Ovary (tissue), 9 donors: Measurements from ENCODE around the gene SF3A1. TPM values are rescaled to one million over a fixed set of nuclear protein-coding genes. Genes with fewer than 3 reads are reported as not detected.
A peak's percentile ranks its signal among the peaks of the same experiment; 100 is the strongest.

Source experiments
- DNase-seq, 5 donors: peaks; one replicate each; pipeline ENCODE4 v3.0.0-alpha.2; 2019 to 2020
- H3K27ac ChIP-seq, 2 donors: fragments of 200-600 bp; one replicate each; pipeline versions ENCODE4 v1.5.1 to v1.8.0; 2019 to 2022
- H3K27me3 ChIP-seq: fragments of 200-600 bp; one replicate; pipeline ENCODE4 v1.8.0; 2022
- H3K36me3 ChIP-seq: fragments of 200-600 bp; sonication (generic); one replicate; pipeline ENCODE4 v1.5.1; 2019
- H3K4me1 ChIP-seq: one replicate; pipeline ENCODE4 v1.8.1; 2013; ENCODE audit warnings: mild to moderate bottlenecking, moderate library complexity; ENCODE audit not compliant: insufficient read depth
- H3K4me3 ChIP-seq: fragments of 200-600 bp; sonication (generic); one replicate; pipeline ENCODE4 v1.5.1; 2017
- H3K9me3 ChIP-seq, 2 donors: fragments of 200-600 bp in 1 of 2; sonication (generic) in 1 of 2; one replicate each; pipeline versions ENCODE4 v1.5.1 to v1.8.1; 2013 to 2019; ENCODE audit warnings: mild to moderate bottlenecking in 1 of 2, moderate library complexity in 1 of 2
- CTCF ChIP-seq, 3 donors: fragments of 450-650 bp in 2 of 3; fragments of 200-600 bp in 1 of 3; IDR thresholded peaks; one replicate each; pipeline versions ENCODE4 v1.5.1 to v1.8.0; 2016 to 2022; ENCODE audit warnings: antibody characterized with exemption in 3 of 3, mild to moderate bottlenecking in 1 of 3
- EP300 ChIP-seq: sonication (generic); formaldehyde crosslinking; IDR thresholded peaks from one replicate; pipeline ENCODE4 v1.6.1; 2017; ENCODE audit warnings: antibody characterized with exemption
- POLR2A ChIP-seq: fragments of 450-650 bp; IDR thresholded peaks from one replicate; pipeline ENCODE4 v1.6.1; 2017; ENCODE audit warnings: antibody characterized with exemption, mild to moderate bottlenecking, moderate library complexity
- WGBS, 3 donors: extraction: QIAGEN DNeasy Blood & Tissue Kit in 1 of 3; methylation state at CpG; one replicate each; pipeline versions ENCODE4 v1.1.5 to v1.1.7; 2013 to 2017; 5-methylcytosine and 5-hydroxymethylcytosine counted together
- intact Hi-C, 4 donors: fragments of 100-400 bp; cut with DNase I; formaldehyde crosslinking; loops; one replicate each; pipeline versions ENCODE4 v1.11.0 to v1.15.1; 2022 to 2023
- polyA plus RNA-seq, 2 donors: library from polyadenylated mRNA; stranded (reverse); fragments of 200-250 nt in 1 of 2; fragments of 350-450 nt in 1 of 2; fragmentation: Illumina TruSeq in 1 of 2; extraction: RNeasy Lipid Tissue Mini Kit (QIAGEN cat#74804) in 1 of 2; gene quantifications; one replicate each; pipeline ENCODE4 v1.2.3, GENCODE V29; 2013 to 2014
- total RNA-seq, 7 donors: library from RNA; depleted of rRNA in 2 of 7; stranded (reverse); fragments of >200 nt in 2 of 7; fragmentation: NEBNext Ultra II Directional in 3 of 7; extraction: Animal tissue kit (Norgen Biotek cat#: 25700) in 3 of 7; gene quantifications; one replicate each; pipeline versions ENCODE4 v1.1.0 to v1.2.4, GENCODE V29; 2016 to 2023
- donor health status: DM: no; HTN: no; CAD: no; lungs with moderate emphysema.
- donor health status: DM: no; HTN: no; CAD: no.
- donor health status: Bipolar disorder and iron deficiency.
- donor health status: DM: yes; HTN: yes; CAD: no.
- donor health status: DM: no; HTN: no; CAD: no.
- donor health status: DM: yes; HTN: yes; CAD: no.

SF3A1 gene
- total and polyA plus RNA-seq, 9 donors: 36.4 to 211 (median 152) TPM

GRCh38 chr22:30292069-30292970, 64.4 kb downstream of the SF3A1 start:
- 91 to 92% (median 91%) methylated on average over 18 of the region's 18 CpGs for WGBS, 3 donors
- H3K9me3 ChIP-seq: no peaks in the 10 kb centered on the region
- no peaks in the 10 kb centered on the region for H3K27me3 ChIP-seq
- H3K4me1 ChIP-seq: peaks cover 15% of the 10 kb centered on the region
- DNase-seq: peak in 1 of 5 donors; percentile 46
- no peaks in the 10 kb centered on the region for H3K36me3 ChIP-seq
- H3K4me3 ChIP-seq: no peak overlapping the region
- H3K27ac ChIP-seq: peak overlapping the region; percentile 83 to 87
- no peak for TF ChIP-seq CTCF (IDR thresholded peaks at IDR 0.05)
- intact Hi-C loops: no loop called here

GRCh38 chr22:30291058-30291892, 65.4 kb downstream of the SF3A1 start:
- Histone ChIP-seq H3K9me3 (no peaks in the 10 kb centered on the region), H3K27ac (peak overlapping the region; percentile 83 to 87), H3K4me1 (peaks cover 17% of the 10 kb centered on the region), H3K36me3 (no peaks in the 10 kb centered on the region), H3K27me3 (no peaks in the 10 kb centered on the region), H3K4me3 (no peak overlapping the region)
- WGBS, 3 donors: 50 to 60% (median 56%) methylated on average over 7 to 13 of the region's 13 CpGs
- intact Hi-C loops: no loop called here
- DNase-seq: peak; percentile 84 to 94 (median 90)
- TF ChIP-seq CTCF (IDR thresholded peaks at IDR 0.05): no peak
- peak; percentile 87 for TF ChIP-seq EP300

GRCh38 chr22:30290342-30291057, 66.2 kb downstream of the SF3A1 start:
- DNase-seq: peak in 4 of 5 donors; percentile 50 to 64 (median 54)
- H3K27ac ChIP-seq: peak overlapping the region; percentile 83 to 87
- intact Hi-C loops: no loop called here
- H3K4me3 ChIP-seq: no peak overlapping the region
- WGBS, 3 donors: 19 to 28% (median 26%) methylated on average over 3 of the region's 3 CpGs
- peaks cover 17% of the 10 kb centered on the region for H3K4me1 ChIP-seq
- no peak for TF ChIP-seq EP300
- peak; percentile 18 for TF ChIP-seq POLR2A
- H3K36me3 ChIP-seq: no peaks in the 10 kb centered on the region
- H3K9me3 ChIP-seq: no peaks in the 10 kb centered on the region
- H3K27me3 ChIP-seq: no peaks in the 10 kb centered on the region

- no peaks in the 10 kb centered on the region for H3K9me3 ChIP-seq
- DNase-seq: no peak
- H3K4me1 ChIP-seq: peaks cover 17% of the 10 kb centered on the region
- H3K36me3 ChIP-seq: no peaks in the 10 kb centered on the region
- intact Hi-C loops: loop anchor here in 3 of 4 donors (2.0 to 5.0 kb wide), 4 partner anchors 35 to 97 kb away; partner anchors contain the start of genes CCDC157 (in 2 of the 3), RNF215 (in 2 of the 3) and SF3A1 (in 2 of the 3)
- peak; percentile 16 for TF ChIP-seq POLR2A
- TF ChIP-seq CTCF (IDR thresholded peaks at IDR 0.05): no peak
- peak overlapping the region; percentile 83 to 87 for H3K27ac ChIP-seq
- no peaks in the 10 kb centered on the region for H3K27me3 ChIP-seq
- 9 to 18% (median 14%) methylated on average over 11 to 12 of the region's 12 CpGs for WGBS, 3 donors
- peak overlapping the region; percentile 42 for H3K4me3 ChIP-seq
These were observed 66.7 kb downstream of the SF3A1 start for GRCh38 chr22:30289980-30290313.
